H1 (cell line): ENCODE measurements around the gene SNAP29. TPM values are rescaled to one million over a fixed set of nuclear protein-coding genes. Genes with fewer than 3 reads are reported as not detected.

Source experiments
- EZH2 ChIP-seq: fragments of 200-600 bp; sonication (generic); IDR thresholded peaks from 2 replicates; pipeline ENCODE4 v1.7.1; 2012; ENCODE audit warnings: low read depth, mild to moderate bottlenecking, moderate library complexity, low read length, inconsistent platforms; ENCODE audit not compliant: severe bottlenecking
- polyA plus RNA-seq, 7 experiments: library from polyadenylated mRNA; depleted of rRNA in 3 of 7; stranded (reverse) in 5 of 7; unstranded in 2 of 7; fragments of >200 nt in 5 of 7; fragments of 200-250 nt in 2 of 7; gene quantifications; 1 replicate in 5 of 7; 2 replicates in 1 of 7; 4 replicates in 1 of 7; pipeline versions ENCODE4 v1.2.1 to v1.2.3, GENCODE V29; 2011 to 2013; ENCODE audit warnings: missing spikeins in 2 of 7, mixed read lengths in 2 of 7
- total RNA-seq: library from RNA; stranded (reverse); fragmentation: NEBNext Ultra II Directional; extraction: Animal tissue kit (Norgen Biotek cat#: 25700); gene quantifications from 2 replicates; pipeline ENCODE4 v1.2.1, GENCODE V29; 2021

The SNAP29 gene
- total and polyA plus RNA-seq, 2 of the 8 experiments (the other 6 are each of a cell fraction or from before 2014, with no cell fraction given) = 11.8 to 15.0 TPM

GRCh38 chr22:20833225-20833665 is 25.6 kb upstream of the SNAP29 start (continued):
- no peak for TF ChIP-seq EZH2
